Measurements from ENCODE around the gene PDE8A. TPM values are rescaled to one million over a fixed set of nuclear protein-coding genes. Genes with fewer than 3 reads are reported as not detected.

The PDE8A gene
- total RNA-seq, 1 donor, result 30.4 TPM

- Histone ChIP-seq H2AFZ (ENCODE audit: low read length) (no peak overlapping the region), H3K27me3 (ENCODE audit: insufficient read depth, low read length) (no peaks in the 10 kb centered on the region), H3K36me3 (ENCODE audit: insufficient read depth, low read length) (no peaks in the 10 kb centered on the region), H3K79me2 (ENCODE audit: insufficient read depth, low read length) (no peaks in the 10 kb centered on the region), H3K4me2 (ENCODE audit: insufficient read depth, low read length) (no peak overlapping the region), H3K9me3 (ENCODE audit: low read depth, low read length) (no peaks in the 10 kb centered on the region), H3K4me3 (ENCODE audit: insufficient read depth, low read length) (no peak overlapping the region), H4K20me1 (ENCODE audit: insufficient read depth, low read length) (no peaks in the 10 kb centered on the region), H3K27ac (ENCODE audit: low read depth, low read length) (no peak overlapping the region), H3K4me1 (ENCODE audit: insufficient read depth, low read length) (peaks cover 33% of the 10 kb centered on the region)
- peak; percentile 52 for DNase-seq (ENCODE audit: insufficient read length, low spot score, missing footprints)
- TF ChIP-seq, protein P1, sequence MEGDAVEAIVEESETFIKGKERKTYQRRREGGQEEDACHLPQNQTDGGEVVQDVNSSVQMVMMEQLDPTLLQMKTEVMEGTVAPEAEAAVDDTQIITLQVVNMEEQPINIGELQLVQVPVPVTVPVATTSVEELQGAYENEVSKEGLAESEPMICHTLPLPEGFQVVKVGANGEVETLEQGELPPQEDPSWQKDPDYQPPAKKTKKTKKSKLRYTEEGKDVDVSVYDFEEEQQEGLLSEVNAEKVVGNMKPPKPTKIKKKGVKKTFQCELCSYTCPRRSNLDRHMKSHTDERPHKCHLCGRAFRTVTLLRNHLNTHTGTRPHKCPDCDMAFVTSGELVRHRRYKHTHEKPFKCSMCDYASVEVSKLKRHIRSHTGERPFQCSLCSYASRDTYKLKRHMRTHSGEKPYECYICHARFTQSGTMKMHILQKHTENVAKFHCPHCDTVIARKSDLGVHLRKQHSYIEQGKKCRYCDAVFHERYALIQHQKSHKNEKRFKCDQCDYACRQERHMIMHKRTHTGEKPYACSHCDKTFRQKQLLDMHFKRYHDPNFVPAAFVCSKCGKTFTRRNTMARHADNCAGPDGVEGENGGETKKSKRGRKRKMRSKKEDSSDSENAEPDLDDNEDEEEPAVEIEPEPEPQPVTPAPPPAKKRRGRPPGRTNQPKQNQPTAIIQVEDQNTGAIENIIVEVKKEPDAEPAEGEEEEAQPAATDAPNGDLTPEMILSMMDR (IDR thresholded peaks at IDR 0.05; ENCODE audit: extremely low read depth, low read depth, low read length), result no peak
Observed at GRCh38 chr15:84949845-84950569, 31.6 kb upstream of the PDE8A start.

GRCh38 chr15:84950570-84951111, 31.0 kb upstream of the PDE8A start:
- H3K4me2 ChIP-seq (ENCODE audit: insufficient read depth, low read length), result no peak overlapping the region
- H2AFZ ChIP-seq (ENCODE audit: low read length), result no peak overlapping the region
- H3K27me3 ChIP-seq (ENCODE audit: insufficient read depth, low read length), result no peaks in the 10 kb centered on the region
- no peak overlapping the region for H3K4me3 ChIP-seq (ENCODE audit: insufficient read depth, low read length)
- peaks cover 35% of the 10 kb centered on the region for H3K4me1 ChIP-seq (ENCODE audit: insufficient read depth, low read length)
- TF ChIP-seq, protein P1 (IDR thresholded peaks at IDR 0.05; ENCODE audit: extremely low read depth, low read depth, low read length), result no peak
- H3K9me3 ChIP-seq (ENCODE audit: low read depth, low read length), result no peaks in the 10 kb centered on the region
- no peaks in the 10 kb centered on the region for H4K20me1 ChIP-seq (ENCODE audit: insufficient read depth, low read length)
- no peak for DNase-seq (ENCODE audit: insufficient read length, low spot score, missing footprints)
- no peaks in the 10 kb centered on the region for H3K79me2 ChIP-seq (ENCODE audit: insufficient read depth, low read length)
- no peak overlapping the region for H3K27ac ChIP-seq (ENCODE audit: low read depth, low read length)
- no peaks in the 10 kb centered on the region for H3K36me3 ChIP-seq (ENCODE audit: insufficient read depth, low read length)

DNA sequence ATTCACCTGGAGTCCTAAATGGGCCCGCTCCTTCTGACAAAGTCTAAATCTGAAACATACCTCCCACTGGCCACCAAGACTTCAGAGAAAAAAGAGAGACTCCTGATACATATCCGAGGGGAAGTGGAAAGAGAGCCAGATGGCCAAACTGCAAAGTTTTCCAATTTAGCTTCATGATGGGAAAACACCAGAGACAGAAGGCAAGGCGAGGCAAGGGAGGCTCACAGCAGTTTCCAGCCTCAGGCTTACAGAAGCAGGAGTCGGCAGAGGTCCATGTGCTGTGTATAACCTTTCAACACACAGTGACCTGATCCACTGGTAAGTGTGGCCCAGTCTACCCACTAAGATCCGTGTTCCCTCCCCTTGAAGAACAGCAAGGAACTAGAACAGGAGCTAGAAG, 29.9 kb upstream of the PDE8A start:
- no peak overlapping the region for H3K4me3 ChIP-seq (ENCODE audit: insufficient read depth, low read length)
- TF ChIP-seq, protein P1 (IDR thresholded peaks at IDR 0.05; ENCODE audit: extremely low read depth, low read depth, low read length), result no peak
- H4K20me1 ChIP-seq (ENCODE audit: insufficient read depth, low read length), result no peaks in the 10 kb centered on the region
- H3K4me1 ChIP-seq (ENCODE audit: insufficient read depth, low read length), result peaks cover 35% of the 10 kb centered on the region
- H3K79me2 ChIP-seq (ENCODE audit: insufficient read depth, low read length), result no peaks in the 10 kb centered on the region
- no peaks in the 10 kb centered on the region for H3K27me3 ChIP-seq (ENCODE audit: insufficient read depth, low read length)
- H3K9me3 ChIP-seq (ENCODE audit: low read depth, low read length), result no peaks in the 10 kb centered on the region
- no peaks in the 10 kb centered on the region for H3K36me3 ChIP-seq (ENCODE audit: insufficient read depth, low read length)
- H3K4me2 ChIP-seq (ENCODE audit: insufficient read depth, low read length), result no peak overlapping the region
- no peak overlapping the region for H2AFZ ChIP-seq (ENCODE audit: low read length)
- no peak for DNase-seq (ENCODE audit: insufficient read length, low spot score, missing footprints)
- no peak overlapping the region for H3K27ac ChIP-seq (ENCODE audit: low read depth, low read length)

DNA sequence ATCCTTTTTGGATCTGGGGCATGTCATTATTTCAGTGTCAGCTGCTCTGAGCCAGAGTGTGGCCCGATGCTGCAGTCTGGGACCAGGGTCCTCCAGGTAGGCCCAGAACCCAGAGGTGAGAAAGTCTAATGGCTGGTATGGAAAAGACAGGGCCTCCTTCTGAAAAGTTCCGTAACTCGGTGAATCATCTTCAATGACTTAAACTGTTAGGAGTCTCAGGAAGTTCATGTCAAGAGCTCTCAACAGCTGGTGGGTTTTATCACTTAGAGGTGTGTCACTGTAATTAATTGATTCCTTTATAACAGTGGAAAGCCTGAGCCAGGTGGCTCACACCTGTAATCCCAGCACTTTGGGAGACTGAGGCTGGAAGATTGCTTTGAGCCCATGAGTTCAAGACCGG, 28.5 kb upstream of the PDE8A start:
- Histone ChIP-seq H3K79me2 (ENCODE audit: insufficient read depth, low read length) (no peaks in the 10 kb centered on the region), H3K27ac (ENCODE audit: low read depth, low read length) (no peak overlapping the region), H3K9me3 (ENCODE audit: low read depth, low read length) (no peaks in the 10 kb centered on the region), H3K4me2 (ENCODE audit: insufficient read depth, low read length) (no peak overlapping the region), H3K36me3 (ENCODE audit: insufficient read depth, low read length) (no peaks in the 10 kb centered on the region), H2AFZ (ENCODE audit: low read length) (no peak overlapping the region), H4K20me1 (ENCODE audit: insufficient read depth, low read length) (no peaks in the 10 kb centered on the region), H3K4me3 (ENCODE audit: insufficient read depth, low read length) (no peak overlapping the region), H3K4me1 (ENCODE audit: insufficient read depth, low read length) (peaks cover 28% of the 10 kb centered on the region), H3K27me3 (ENCODE audit: insufficient read depth, low read length) (no peaks in the 10 kb centered on the region)
- TF ChIP-seq, protein P1 (IDR thresholded peaks at IDR 0.05; ENCODE audit: extremely low read depth, low read depth, low read length), result no peak
- no peak for DNase-seq (ENCODE audit: insufficient read length, low spot score, missing footprints)
